ENCODE data around the gene ZNF574. TPM values are rescaled to one million over a fixed set of nuclear protein-coding genes. Genes with fewer than 3 reads are reported as not detected.

The ZNF574 gene
- total and polyA plus RNA-seq, 2 donors (not counting 3 experiments of a cell fraction or from before 2014, with no cell fraction given) = 13.6 to 15.3 TPM

DNA sequence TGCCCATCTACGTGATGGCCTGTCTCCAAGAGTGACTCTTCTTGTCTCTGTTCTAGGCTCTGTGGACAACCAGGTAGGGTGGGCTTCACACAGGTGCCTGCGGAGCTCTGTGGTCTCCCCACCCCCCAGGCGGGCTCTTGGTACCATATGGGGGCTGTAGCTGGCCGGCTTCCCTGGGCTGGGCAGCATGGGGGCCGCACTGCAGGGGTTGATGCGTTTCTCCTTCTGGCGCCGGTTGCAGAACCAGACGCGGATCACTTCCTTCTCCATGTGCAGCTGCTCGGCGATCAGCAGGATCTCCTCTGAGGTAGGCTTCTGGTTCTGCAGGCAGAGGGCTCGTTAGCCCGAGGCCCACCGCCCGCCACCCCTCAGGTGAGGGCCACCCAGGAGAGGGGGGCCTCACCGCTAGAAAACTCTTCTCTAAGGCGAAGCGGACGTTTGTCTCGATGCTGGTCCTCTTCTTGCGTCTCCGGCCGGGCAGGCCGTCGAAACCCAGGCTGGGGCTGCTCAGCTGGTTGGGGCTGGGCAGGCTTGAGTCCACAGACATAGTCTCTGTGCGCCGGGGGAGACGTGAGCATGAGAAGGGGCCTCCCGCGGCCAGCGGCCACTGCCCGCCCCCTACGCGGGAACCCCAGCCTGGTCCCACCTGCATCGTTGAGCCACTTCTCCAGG lies 19.3 kb downstream of the ZNF574 start:
- no peaks in the 10 kb centered on the region for H4K20me1 ChIP-seq (replicated peaks; ENCODE audit: control insufficient read depth, extremely low read depth, insufficient read depth, low read length)
- ChIA-PET POLR2A (no interaction called here), CTCF (interaction anchor here (0.7 to 1.7 kb wide), 2 partner anchors 14 to 72 kb away, joined by 3 to 4 read pairs; no protein-coding TSS in a partner anchor)
- intact Hi-C loops (cut with micrococcal nuclease) = no loop called here
- no TSS peak for BruUV-seq (replicated peaks)
- H3K4me2 ChIP-seq (ENCODE audit: insufficient read depth, low read length) = no peak overlapping the region
- H3K4me3 ChIP-seq (replicated peaks in 1 of 3; ENCODE audit: insufficient read depth in 1 of 3, low read depth in 1 of 3, low read length in 3 of 3) = no peak overlapping the region
- no peak for DNase-seq (ENCODE audit: low read depth, low spot score)
- no peak for TF ChIP-seq MYC (IDR thresholded peaks at IDR 0.05; ENCODE audit: low read depth, low read length)
- no peak for TF ChIP-seq GATA2 (IDR thresholded peaks at IDR 0.05; ENCODE audit: insufficient read depth, insufficient read length, low read depth, low read length)
- no peak for TF ChIP-seq POLR2AphosphoS5 (IDR thresholded peaks at IDR 0.05; ENCODE audit: insufficient read depth, low read depth, low read length)
- no peak for TF ChIP-seq EZH2 (IDR thresholded peaks at IDR 0.05; ENCODE audit: borderline replicate concordance, low read depth, low read length, severe bottlenecking)
- TF ChIP-seq, protein P1, sequence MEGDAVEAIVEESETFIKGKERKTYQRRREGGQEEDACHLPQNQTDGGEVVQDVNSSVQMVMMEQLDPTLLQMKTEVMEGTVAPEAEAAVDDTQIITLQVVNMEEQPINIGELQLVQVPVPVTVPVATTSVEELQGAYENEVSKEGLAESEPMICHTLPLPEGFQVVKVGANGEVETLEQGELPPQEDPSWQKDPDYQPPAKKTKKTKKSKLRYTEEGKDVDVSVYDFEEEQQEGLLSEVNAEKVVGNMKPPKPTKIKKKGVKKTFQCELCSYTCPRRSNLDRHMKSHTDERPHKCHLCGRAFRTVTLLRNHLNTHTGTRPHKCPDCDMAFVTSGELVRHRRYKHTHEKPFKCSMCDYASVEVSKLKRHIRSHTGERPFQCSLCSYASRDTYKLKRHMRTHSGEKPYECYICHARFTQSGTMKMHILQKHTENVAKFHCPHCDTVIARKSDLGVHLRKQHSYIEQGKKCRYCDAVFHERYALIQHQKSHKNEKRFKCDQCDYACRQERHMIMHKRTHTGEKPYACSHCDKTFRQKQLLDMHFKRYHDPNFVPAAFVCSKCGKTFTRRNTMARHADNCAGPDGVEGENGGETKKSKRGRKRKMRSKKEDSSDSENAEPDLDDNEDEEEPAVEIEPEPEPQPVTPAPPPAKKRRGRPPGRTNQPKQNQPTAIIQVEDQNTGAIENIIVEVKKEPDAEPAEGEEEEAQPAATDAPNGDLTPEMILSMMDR (IDR thresholded peaks at IDR 0.05; ENCODE audit: extremely low read depth in 1 of 2, insufficient read depth in 1 of 2, low read depth in 1 of 2, low read length in 2 of 2) = no peak
- no peak for TF ChIP-seq FOS (IDR thresholded peaks at IDR 0.05; ENCODE audit: borderline replicate concordance, insufficient read depth, low read length)
- no peak for TF ChIP-seq MAX (IDR thresholded peaks at IDR 0.05; ENCODE audit: insufficient read depth, insufficient read length)
- TF ChIP-seq JUN (IDR thresholded peaks at IDR 0.05; ENCODE audit: borderline replicate concordance, insufficient read depth, insufficient read length, low read depth) = no peak
- no peak for TF ChIP-seq POLR2A (IDR thresholded peaks at IDR 0.05; ENCODE audit: low read depth, low read length)
- no peaks in the 10 kb centered on the region for H3K9me1 ChIP-seq (replicated peaks; ENCODE audit: control insufficient read depth, extremely low read depth, insufficient read depth, low read length)
- no peak for FAIRE-seq
- dilution Hi-C loops (cut with MboI; ENCODE audit: extremely low pct_ligation_motif_present, low sequenced_read_pairs) = no loop called here
- no peak overlapping the region for H3K27ac ChIP-seq (ENCODE audit: insufficient read depth, low read depth, low read length)
- H2AFZ ChIP-seq (ENCODE audit: low read depth, low read length) = no peak overlapping the region
- H3K27me3 ChIP-seq (ENCODE audit: control insufficient read depth in 2 of 2, insufficient read depth in 2 of 2, low read length in 2 of 2) = no peaks in the 10 kb centered on the region
- H3K9ac ChIP-seq (replicated peaks; ENCODE audit: extremely low read depth, insufficient read depth, low read length) = no peak overlapping the region
- peaks cover 16% of the 10 kb centered on the region for H3K4me1 ChIP-seq (ENCODE audit: control insufficient read depth, extremely low read depth, insufficient read depth, low read length)
- H3K79me2 ChIP-seq (ENCODE audit: control insufficient read depth, insufficient read depth, low read length) = no peaks in the 10 kb centered on the region
- H3K9me3 ChIP-seq (replicated peaks; ENCODE audit: control insufficient read depth, insufficient read depth, low read length) = no peaks in the 10 kb centered on the region
- H3K36me3 ChIP-seq (ENCODE audit: control insufficient read depth in 2 of 2, extremely low read depth in 1 of 2, insufficient read depth in 2 of 2, low read length in 2 of 2) = no peaks in the 10 kb centered on the region

Data from endothelial cell of umbilical vein (primary cell).